ENCODE results near the gene ASCL1. TPM values are rescaled to one million over a fixed set of nuclear protein-coding genes. Genes with fewer than 3 reads are reported as not detected.

The ASCL1 gene
- total RNA-seq, 3 donors from 2014 or later (not counting 1 experiment from before 2014, with no cell fraction given): not detected

DNA sequence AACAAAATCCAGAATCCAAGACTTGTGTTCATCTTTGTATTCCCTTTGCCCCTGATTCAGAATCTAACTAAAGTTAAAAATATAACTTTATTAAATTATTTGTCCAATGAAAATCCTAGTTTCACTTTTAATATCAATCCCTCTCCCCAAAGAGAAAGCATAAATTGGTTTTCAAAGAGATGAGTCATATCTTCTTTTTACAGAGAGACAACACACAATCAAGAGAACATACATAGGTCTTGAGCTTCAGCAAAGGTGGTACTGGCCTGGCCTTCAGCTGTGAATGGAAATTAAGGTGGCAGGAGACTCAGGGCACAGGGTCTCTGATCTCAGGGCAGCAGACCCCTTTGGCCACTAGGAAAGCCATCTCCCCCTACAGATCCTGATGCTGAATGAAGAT, 4.3 kb upstream of the ASCL1 start:
- no peak overlapping the region for H3K27ac Mint-ChIP-seq
- H3K4me3 ChIP-seq (ENCODE audit: low read length): no peak overlapping the region
- peaks cover 22% of the 10 kb centered on the region for H3K27me3 ChIP-seq (ENCODE audit: control insufficient read depth, insufficient read depth, low read length)
- H3K4me3 Mint-ChIP-seq: no peak overlapping the region
- no peaks in the 10 kb centered on the region for H3K36me3 ChIP-seq (ENCODE audit: control insufficient read depth, insufficient read depth, low read length)
- no peak for DNase-seq
- peaks cover 6% of the 10 kb centered on the region for H3K4me1 ChIP-seq (ENCODE audit: control insufficient read depth, insufficient read depth, low read length)
- peaks cover 13% of the 10 kb centered on the region for H3K36me3 Mint-ChIP-seq
- no peaks in the 10 kb centered on the region for H3K4me1 Mint-ChIP-seq
- H3K27ac ChIP-seq (ENCODE audit: low read length): no peak overlapping the region
- TF ChIP-seq, protein P1, sequence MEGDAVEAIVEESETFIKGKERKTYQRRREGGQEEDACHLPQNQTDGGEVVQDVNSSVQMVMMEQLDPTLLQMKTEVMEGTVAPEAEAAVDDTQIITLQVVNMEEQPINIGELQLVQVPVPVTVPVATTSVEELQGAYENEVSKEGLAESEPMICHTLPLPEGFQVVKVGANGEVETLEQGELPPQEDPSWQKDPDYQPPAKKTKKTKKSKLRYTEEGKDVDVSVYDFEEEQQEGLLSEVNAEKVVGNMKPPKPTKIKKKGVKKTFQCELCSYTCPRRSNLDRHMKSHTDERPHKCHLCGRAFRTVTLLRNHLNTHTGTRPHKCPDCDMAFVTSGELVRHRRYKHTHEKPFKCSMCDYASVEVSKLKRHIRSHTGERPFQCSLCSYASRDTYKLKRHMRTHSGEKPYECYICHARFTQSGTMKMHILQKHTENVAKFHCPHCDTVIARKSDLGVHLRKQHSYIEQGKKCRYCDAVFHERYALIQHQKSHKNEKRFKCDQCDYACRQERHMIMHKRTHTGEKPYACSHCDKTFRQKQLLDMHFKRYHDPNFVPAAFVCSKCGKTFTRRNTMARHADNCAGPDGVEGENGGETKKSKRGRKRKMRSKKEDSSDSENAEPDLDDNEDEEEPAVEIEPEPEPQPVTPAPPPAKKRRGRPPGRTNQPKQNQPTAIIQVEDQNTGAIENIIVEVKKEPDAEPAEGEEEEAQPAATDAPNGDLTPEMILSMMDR (IDR thresholded peaks at IDR 0.05): no peak
- H3K9me3 Mint-ChIP-seq: peaks cover 0 to 2% of the 10 kb centered on the region in 2 donors
- ATAC-seq: no peak
- no peaks in the 10 kb centered on the region for H3K9me3 ChIP-seq (ENCODE audit: control insufficient read depth, insufficient read depth, low read length)
- peaks cover 50% of the 10 kb centered on the region in 2 donors for H3K27me3 Mint-ChIP-seq (ENCODE audit: low read depth in 2 of 2)
- intact Hi-C loops (cut with micrococcal nuclease): no loop called here

DNA sequence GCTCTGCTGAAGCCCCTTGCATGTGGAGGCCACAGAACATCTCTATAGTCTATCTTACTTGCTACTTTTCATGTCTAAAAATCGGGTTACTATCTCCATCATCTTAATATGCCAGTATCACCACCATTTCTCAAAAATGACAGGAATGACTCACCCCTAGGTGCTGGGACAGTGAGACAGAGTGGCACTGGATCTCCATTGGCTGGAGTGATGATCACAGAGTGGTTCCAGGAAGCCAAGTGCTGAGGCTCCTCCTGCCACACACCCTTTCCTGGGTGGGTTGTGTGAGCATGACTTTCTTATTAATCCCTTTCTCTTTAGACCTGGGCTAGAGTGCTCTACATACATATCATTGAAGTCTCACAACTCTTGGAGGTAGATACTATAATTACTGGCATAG, 3.3 kb upstream of the ASCL1 start:
- WGBS (ENCODE audit: insufficient coverage): 17% methylated on average over 1 of the region's 1 CpG
- no peaks in the 10 kb centered on the region for H3K36me3 ChIP-seq (ENCODE audit: control insufficient read depth, insufficient read depth, low read length)
- no peak for ATAC-seq
- TF ChIP-seq, protein P1 (IDR thresholded peaks at IDR 0.05): no peak
- peaks cover 6% of the 10 kb centered on the region for H3K4me1 ChIP-seq (ENCODE audit: control insufficient read depth, insufficient read depth, low read length)
- Mint-ChIP-seq H3K4me3 (no peak overlapping the region), H3K27ac (no peak overlapping the region), H3K9me3 (peaks cover 0 to 2% of the 10 kb centered on the region in 2 donors), H3K27me3 (ENCODE audit: low read depth in 2 of 2) (peaks cover 56% of the 10 kb centered on the region in 2 donors), H3K36me3 (peaks cover 13% of the 10 kb centered on the region), H3K4me1 (no peaks in the 10 kb centered on the region)
- intact Hi-C loops (cut with micrococcal nuclease): no loop called here
- DNase-seq: no peak
- H3K9me3 ChIP-seq (ENCODE audit: control insufficient read depth, insufficient read depth, low read length): no peaks in the 10 kb centered on the region
- no peak overlapping the region for H3K27ac ChIP-seq (ENCODE audit: low read length)
- no peak overlapping the region for H3K4me3 ChIP-seq (ENCODE audit: low read length)
- H3K27me3 ChIP-seq (ENCODE audit: control insufficient read depth, insufficient read depth, low read length): peaks cover 22% of the 10 kb centered on the region

DNA sequence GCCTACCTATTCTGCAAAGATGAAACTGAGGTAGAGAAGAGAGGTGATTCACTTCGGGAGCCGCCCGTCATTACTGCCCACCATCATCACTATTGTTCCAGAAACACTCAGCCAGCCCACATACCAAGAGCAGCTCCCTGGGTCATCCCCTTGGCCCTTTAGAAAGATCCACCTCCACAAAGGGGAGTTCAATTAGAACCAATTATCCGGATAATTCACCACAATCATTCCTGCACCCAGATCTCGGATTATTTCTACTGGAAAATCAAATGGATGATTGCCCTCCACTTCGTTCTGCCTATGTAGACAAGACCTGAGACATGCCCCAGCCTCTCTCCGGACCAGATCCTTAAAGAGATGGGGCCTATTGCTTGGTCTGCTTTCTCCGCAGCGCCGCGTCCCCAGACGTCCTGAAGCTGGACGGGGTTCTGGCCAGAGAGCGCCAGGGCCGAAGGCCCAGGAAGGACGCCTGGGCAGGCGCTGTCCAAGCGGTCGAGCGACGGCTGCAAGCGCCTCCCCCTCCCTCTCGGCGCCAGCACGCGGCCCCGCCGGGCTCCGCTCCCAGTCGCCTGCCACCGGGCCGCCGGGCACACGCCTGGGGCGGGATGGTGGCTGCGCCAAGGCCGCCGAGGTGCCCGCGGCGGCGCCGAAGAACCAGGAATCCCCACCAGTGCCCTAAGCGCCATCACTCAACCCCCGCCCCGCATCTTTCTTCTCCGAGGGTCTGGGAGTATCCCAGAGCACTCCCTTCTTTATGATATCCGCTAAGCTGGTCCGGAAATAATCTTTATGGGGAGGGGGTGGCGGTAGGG, 1.3 kb upstream of the ASCL1 start:
- no peak for ATAC-seq
- TF ChIP-seq, protein P1 (IDR thresholded peaks at IDR 0.05): no peak
- H3K36me3 Mint-ChIP-seq: peaks cover 13% of the 10 kb centered on the region
- Histone ChIP-seq H3K9me3 (ENCODE audit: control insufficient read depth, insufficient read depth, low read length) (no peaks in the 10 kb centered on the region), H3K27me3 (ENCODE audit: control insufficient read depth, insufficient read depth, low read length) (peaks cover 20% of the 10 kb centered on the region), H3K27ac (ENCODE audit: low read length) (no peak overlapping the region), H3K4me3 (ENCODE audit: low read length) (no peak overlapping the region), H3K36me3 (ENCODE audit: control insufficient read depth, insufficient read depth, low read length) (no peaks in the 10 kb centered on the region), H3K4me1 (ENCODE audit: control insufficient read depth, insufficient read depth, low read length) (peaks cover 6% of the 10 kb centered on the region)
- H3K9me3 Mint-ChIP-seq: peaks cover 0 to 2% of the 10 kb centered on the region in 2 donors
- peaks cover 58 to 63% of the 10 kb centered on the region in 2 donors for H3K27me3 Mint-ChIP-seq (ENCODE audit: low read depth in 2 of 2)
- no peak overlapping the region for H3K4me3 Mint-ChIP-seq
- H3K4me1 Mint-ChIP-seq: no peaks in the 10 kb centered on the region
- WGBS (ENCODE audit: insufficient coverage): 9% methylated on average over 47 of the region's 50 CpGs
- no peak for DNase-seq
- intact Hi-C loops (cut with micrococcal nuclease): no loop called here
- H3K27ac Mint-ChIP-seq: no peak overlapping the region
